Memory B cell (primary cell): ENCODE results near the gene PLPPR1.

Experiments used
- ATAC-seq: fragments of 150-1000 bp; cut with Tn5 transposase; 2 replicates; pipeline ENCODE4 v1.10.0; 2021; ENCODE audit warnings: low read depth, mild to moderate bottlenecking, moderate library complexity
- DNase-seq, 2 donors: peaks; one replicate each; pipeline ENCODE4 v3.0.0; 2022; ENCODE audit warnings: low spot score in 2 of 2
- H3K27ac Mint-ChIP-seq: one replicate; pipeline ENCODE4 v1.8.0; 2022; ENCODE audit warnings: mild to moderate bottlenecking, moderate library complexity, mixed read lengths
- H3K27me3 Mint-ChIP-seq: one replicate; pipeline ENCODE4 v1.8.0; 2022; ENCODE audit warnings: mixed read lengths
- H3K36me3 Mint-ChIP-seq: one replicate; pipeline ENCODE4 v1.8.0; 2022; ENCODE audit warnings: mild to moderate bottlenecking, mixed read lengths
- H3K4me1 Mint-ChIP-seq: one replicate; pipeline ENCODE4 v1.8.0; 2022; ENCODE audit warnings: mixed read lengths
- H3K4me3 Mint-ChIP-seq: one replicate; pipeline ENCODE4 v1.8.0; 2022; ENCODE audit warnings: mild to moderate bottlenecking, moderate library complexity, mixed read lengths
- H3K9me3 Mint-ChIP-seq: one replicate; pipeline ENCODE4 v1.8.0; 2022; ENCODE audit warnings: mixed read lengths

Gene PLPPR1

GRCh38 chr9:101372327-101373118 is 344.0 kb downstream of the PLPPR1 start:
- H3K9me3 Mint-ChIP-seq = peaks cover 4% of the 10 kb centered on the region
- no peak for DNase-seq
- H3K27me3 Mint-ChIP-seq = peaks cover 6% of the 10 kb centered on the region
- no peak for ATAC-seq
- no peak overlapping the region for H3K4me3 Mint-ChIP-seq
- H3K27ac Mint-ChIP-seq = no peak overlapping the region
- no peaks in the 10 kb centered on the region for H3K4me1 Mint-ChIP-seq
- H3K36me3 Mint-ChIP-seq = peaks cover 1% of the 10 kb centered on the region
